ENCODE measurements around the gene CASZ1. TPM values are rescaled to one million over a fixed set of nuclear protein-coding genes. Genes with fewer than 3 reads are reported as not detected.

Gene CASZ1
- total RNA-seq, 1 experiment from 2014 or later: 3.9 TPM

GRCh38 chr1:10733474-10734366, 62.7 kb downstream of the CASZ1 start:
- H3K9ac ChIP-seq (ENCODE audit: extremely low read depth, insufficient read length, low read length): no peak overlapping the region
- no peaks in the 10 kb centered on the region for H3K36me3 Mint-ChIP-seq (ENCODE audit: insufficient read depth in 1 of 3, low read depth in 3 of 3)

More at GRCh38 chr1:10733474-10734366, 62.7 kb downstream of the CASZ1 start:
- Histone ChIP-seq H4K91ac (ENCODE audit: insufficient read length, low read depth, low read length) (no peak overlapping the region), H3K4me1 (ENCODE audit: insufficient read depth, low read length) (peaks cover 2% of the 10 kb centered on the region; the same call in 1 of the 2 replicates), H2BK12ac (ENCODE audit: insufficient read length, low read depth, low read length) (no peak overlapping the region), H2AFZ (ENCODE audit: low read length) (no peak overlapping the region), H3K18ac (ENCODE audit: insufficient read length, low read depth, low read length) (no peak overlapping the region), H3K27ac (ENCODE audit: insufficient read length, low read depth, low read length) (no peak overlapping the region), H2BK5ac (ENCODE audit: insufficient read length, low read length) (no peak overlapping the region), H2BK120ac (ENCODE audit: low read depth, low read length, poor library complexity, severe bottlenecking) (no peak overlapping the region), H4K20me1 (ENCODE audit: control insufficient read depth, insufficient read depth, insufficient read length) (no peaks in the 10 kb centered on the region), H4K5ac (ENCODE audit: insufficient read length, low read depth, low read length) (no peak overlapping the region), H3K4me2 (ENCODE audit: insufficient read depth, insufficient read length, low read length) (no peak overlapping the region), H2BK15ac (ENCODE audit: low read depth, low read length) (no peak overlapping the region), H2BK20ac (ENCODE audit: low read depth, low read length, poor library complexity, severe bottlenecking) (no peak overlapping the region), H2AK5ac (ENCODE audit: insufficient read length, low read length) (no peak overlapping the region), H3K23me2 (ENCODE audit: insufficient read length, low read depth, low read length, poor library complexity, severe bottlenecking) (no peaks in the 10 kb centered on the region), H3K4ac (ENCODE audit: low read depth, low read length) (no peak overlapping the region), H3T11ph (ENCODE audit: low read length) (no peak overlapping the region), H3K9me3 (ENCODE audit: control insufficient read depth, low read depth, low read length) (no peaks in the 10 kb centered on the region), H4K8ac (replicated peaks; ENCODE audit: insufficient read length, low read depth, low read length) (no peak overlapping the region), H3K14ac (ENCODE audit: insufficient read depth, low read length) (no peak overlapping the region), H3K79me1 (ENCODE audit: insufficient read depth, low read depth, low read length, poor library complexity, severe bottlenecking) (no peaks in the 10 kb centered on the region), H3K23ac (ENCODE audit: insufficient read length, low read depth, low read length) (no peak overlapping the region), H3K79me2 (ENCODE audit: insufficient read depth, low read length) (no peaks in the 10 kb centered on the region), H3K27me3 (ENCODE audit: insufficient read depth, low read length) (no peaks in the 10 kb centered on the region), H3K56ac (ENCODE audit: insufficient read length, low read depth, low read length) (no peak overlapping the region)
- Mint-ChIP-seq H3K4me3 (no peak overlapping the region), H3K4me1 (peaks cover 26 to 48% of the 10 kb centered on the region in 2 experiments), H3K9me3 (no peaks in the 10 kb centered on the region), H3K27ac (peak overlapping the region in 1 of 3 experiments; percentile 27; a peak in 2 of 7 replicates), H3K27me3 (ENCODE audit: low read depth) (no peaks in the 10 kb centered on the region; the same call in 1 of the 2 replicates)
- no peak for DNase-seq
- WGBS (ENCODE audit: extremely low coverage, insufficient read length, low lambda C conversion rate): no CpG with 5 or more reads among the region's 11 CpGs
- no peak for TF ChIP-seq CTCF (conservative IDR thresholded peaks at IDR 0.05)

Data from H9 (cell line).